GM19035 (cell line): ENCODE data around the gene DUS1L.
"Not testable (repeated sequence)": the region's sequence is repeated elsewhere in the genome, so short reads cannot be mapped to it uniquely, and the experiment has no call there.

Source experiments
- ATAC-seq: cut with Tn5 transposase; IDR thresholded peaks from one replicate; pipeline ENCODE4 v1.9.1; 2021; ENCODE audit not compliant: unreplicated experiment

Gene DUS1L

GRCh38 chr17:82045936-82046484, 19.6 kb downstream of the DUS1L start:
- no peak for ATAC-seq

DNA sequence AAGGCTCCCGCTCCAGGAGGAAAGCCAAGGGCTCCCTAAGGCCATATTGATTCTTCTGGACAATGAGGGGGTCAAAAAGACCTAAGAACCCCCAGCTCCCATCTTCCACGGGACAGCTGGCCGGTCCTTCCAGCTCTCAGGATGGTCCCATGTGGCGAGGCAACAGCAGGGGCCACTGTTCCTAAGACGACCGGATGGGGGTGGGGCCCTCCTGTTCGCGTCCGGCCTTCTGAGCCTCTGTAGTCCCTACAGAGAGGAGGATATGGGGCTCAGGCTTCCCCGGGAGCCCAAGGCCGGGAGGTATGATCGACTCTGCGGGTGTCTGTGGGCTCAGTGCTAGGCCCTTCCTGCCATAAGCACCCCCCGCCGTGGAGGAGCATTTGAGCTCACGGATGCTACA, 22.1 kb downstream of the DUS1L start:
- no peak for ATAC-seq

- no peak for ATAC-seq
Observed at GRCh38 chr17:82042649-82043048, 23.0 kb downstream of the DUS1L start.

GRCh38 chr17:82041144-82041814, 24.3 kb downstream of the DUS1L start:
- no peak for ATAC-seq

GRCh38 chr17:82039695-82040299, 25.8 kb downstream of the DUS1L start:
- no peak for ATAC-seq

DNA sequence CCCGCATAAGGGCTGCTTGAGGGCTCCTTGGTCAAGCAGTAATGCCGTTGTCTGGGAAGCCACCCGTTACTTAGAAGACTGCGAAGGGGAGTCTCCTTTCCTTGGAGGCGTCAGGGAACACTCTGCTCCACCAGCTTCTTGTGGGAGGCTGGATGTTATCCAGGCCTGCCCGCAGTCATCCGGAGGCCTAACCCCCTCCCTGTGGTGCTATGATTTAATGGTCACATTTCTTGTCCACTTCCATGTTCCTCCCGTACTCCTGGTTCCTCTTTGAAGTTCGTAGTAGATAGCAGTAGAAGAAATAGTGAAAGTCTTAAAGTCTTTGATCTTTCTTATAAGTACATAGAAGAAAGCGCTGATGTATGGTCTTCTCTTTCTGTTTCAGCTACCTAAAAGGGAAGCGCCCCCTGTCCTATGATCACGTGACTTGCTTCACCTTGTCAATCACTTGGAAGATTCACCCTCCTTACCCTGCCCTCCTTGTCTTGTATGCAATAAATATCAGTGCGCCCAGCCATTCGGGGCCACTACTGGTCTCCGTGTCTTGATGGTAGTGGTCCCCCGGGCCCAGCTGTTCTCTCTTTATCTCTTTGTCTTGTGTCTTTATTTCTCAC, 26.7 kb downstream of the DUS1L start:
- ATAC-seq: not testable (repeated sequence)

GRCh38 chr17:82037889-82038195, 27.8 kb downstream of the DUS1L start:
- no peak for ATAC-seq

- ATAC-seq: peak; percentile 87
Observed at GRCh38 chr17:82037092-82037888, 28.3 kb downstream of the DUS1L start, which contains the start of gene DCXR. Gene DCXR (minus strand): TSS chr17:82037697. CDS start chr17:82037682, 15 bp downstream.

- peak; percentile 1 for ATAC-seq
Observed at GRCh38 chr17:82036634-82037091, 28.9 kb downstream of the DUS1L start.

- no peak for ATAC-seq
Observed at GRCh38 chr17:82035956-82036633, 29.5 kb downstream of the DUS1L start.

DNA sequence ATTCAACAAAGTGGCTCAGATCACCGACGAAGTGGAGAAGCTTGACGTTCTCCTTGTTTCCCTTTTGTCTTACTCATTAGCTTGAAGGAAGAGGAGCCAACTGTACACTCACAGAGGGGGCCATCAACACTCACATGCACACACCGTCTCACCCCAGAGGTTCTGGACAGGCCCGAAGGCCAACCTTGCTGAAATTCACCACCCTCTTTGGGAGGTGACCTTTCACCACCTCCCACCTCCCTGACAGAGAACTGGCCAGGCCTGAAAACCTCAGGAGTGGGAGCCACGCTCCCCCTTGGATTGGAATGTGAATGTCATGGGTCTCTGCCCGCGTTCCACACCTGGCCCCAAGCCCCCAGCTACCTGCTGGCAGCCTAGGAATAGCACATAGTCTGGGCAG, 30.1 kb downstream of the DUS1L start:
- no peak for ATAC-seq

- no peak for ATAC-seq
Observed at GRCh38 chr17:82034371-82035011, 31.1 kb downstream of the DUS1L start.

DNA sequence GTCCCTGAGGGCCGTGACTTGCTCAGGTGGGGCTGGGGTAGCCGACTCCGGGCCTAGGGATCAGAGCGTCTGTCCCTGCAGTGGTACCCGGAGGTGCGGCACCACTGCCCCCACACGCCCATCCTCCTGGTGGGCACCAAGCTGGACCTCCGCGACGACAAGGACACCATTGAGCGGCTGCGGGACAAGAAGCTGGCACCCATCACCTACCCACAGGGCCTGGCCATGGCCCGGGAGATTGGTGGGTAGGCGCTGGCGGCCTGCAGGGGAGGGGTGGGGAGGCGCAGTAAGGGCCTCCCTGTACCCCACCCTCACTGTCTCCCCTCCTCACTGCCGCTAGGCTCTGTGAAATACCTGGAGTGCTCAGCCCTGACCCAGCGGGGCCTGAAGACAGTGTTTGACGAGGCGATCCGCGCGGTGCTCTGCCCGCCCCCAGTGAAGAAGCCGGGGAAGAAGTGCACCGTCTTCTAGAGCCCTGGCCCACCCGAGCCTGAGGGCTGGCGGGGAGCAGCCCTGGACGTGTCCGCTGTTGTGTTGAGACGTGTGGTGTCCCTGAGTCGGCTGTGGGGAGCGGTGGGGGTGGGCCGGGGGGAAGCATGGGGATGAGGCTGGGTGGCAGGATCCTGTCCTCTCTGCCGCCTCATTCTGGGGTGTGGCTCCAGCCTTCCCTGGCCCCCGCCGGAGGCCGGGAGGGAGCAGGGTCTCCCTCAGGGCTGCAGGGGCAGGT, 32.1 kb downstream of the DUS1L start:
- no peak for ATAC-seq

GRCh38 chr17:82031885-82032627, 33.5 kb downstream of the DUS1L start:
- ATAC-seq: no peak

DNA sequence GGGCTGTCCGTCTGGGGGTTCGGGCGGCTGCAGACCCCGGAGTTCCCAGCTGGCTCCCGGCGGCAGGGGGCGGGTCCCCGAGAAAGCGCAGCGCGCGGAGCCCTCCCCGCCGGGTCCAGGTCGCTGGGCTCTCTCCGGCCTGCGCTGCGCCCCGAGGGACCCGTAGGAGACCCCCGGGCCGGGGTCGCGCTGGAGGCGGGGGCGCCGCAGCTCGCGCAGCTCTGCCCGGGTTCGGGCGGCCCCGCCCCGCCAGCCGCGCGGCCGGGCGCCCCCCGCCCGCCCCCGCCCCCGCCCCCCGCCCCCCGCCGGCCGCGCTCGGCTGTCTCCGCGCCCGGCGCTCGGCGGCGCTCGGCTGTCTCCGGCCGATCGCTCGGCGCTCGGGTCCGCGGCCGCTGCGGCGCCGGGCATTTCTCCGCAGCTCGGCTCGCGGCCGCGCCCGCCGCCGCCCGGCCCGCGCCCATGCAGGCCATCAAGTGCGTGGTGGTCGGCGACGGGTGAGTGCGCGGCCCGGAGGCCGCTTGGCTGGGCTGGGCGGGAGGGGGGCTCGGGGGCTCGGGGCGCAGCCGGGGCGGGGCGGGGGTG, 34.2 kb downstream of the DUS1L start, which contains the start of gene RAC3:
TSS of gene RAC3 (plus strand) at position 376 of the 582 bp plus-strand sequence. CDS start at position 460, 84 bp downstream.
- ATAC-seq: no peak

DNA sequence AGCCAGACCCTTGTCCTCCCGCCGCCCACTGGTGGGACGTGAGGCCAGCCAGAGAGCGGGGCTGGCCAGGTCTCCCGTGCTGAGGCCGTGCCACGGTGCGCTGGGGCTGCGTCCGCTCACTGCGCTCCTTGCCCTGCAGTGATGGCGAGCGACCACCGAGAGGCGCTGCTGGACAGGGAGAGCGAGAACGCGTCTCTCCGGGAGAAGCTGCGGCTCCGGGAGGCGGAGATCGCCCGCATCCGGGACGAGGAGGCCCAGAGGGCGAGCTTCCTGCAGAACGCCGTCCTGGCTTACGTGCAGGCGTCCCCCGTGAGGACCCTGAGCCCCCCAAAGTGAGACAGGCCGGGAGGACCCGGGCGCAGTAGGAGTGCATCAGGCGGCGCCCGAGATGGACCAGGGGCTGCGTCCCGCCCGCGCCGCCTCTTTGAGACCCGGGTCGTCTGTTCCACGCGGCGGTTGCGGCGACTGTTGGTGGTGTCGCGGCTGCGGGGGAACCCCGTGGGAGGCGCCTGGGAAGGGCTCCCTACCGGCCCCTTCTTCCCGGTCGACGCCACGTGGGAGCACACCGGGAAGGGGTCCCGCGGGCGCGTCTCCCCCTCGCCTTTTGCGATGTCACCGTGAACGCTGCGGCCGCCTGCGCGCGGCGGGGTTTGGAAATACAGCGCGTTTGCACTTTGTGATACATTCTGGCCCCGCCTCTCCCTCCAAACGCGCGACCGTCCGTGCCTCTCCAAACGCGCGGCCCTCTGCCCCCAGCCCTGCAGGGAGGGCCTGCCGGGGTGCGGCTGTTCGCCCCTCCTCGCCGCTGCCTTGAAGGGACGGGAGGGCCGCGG, 34.9 kb downstream of the DUS1L start:
- ATAC-seq: no peak

DNA sequence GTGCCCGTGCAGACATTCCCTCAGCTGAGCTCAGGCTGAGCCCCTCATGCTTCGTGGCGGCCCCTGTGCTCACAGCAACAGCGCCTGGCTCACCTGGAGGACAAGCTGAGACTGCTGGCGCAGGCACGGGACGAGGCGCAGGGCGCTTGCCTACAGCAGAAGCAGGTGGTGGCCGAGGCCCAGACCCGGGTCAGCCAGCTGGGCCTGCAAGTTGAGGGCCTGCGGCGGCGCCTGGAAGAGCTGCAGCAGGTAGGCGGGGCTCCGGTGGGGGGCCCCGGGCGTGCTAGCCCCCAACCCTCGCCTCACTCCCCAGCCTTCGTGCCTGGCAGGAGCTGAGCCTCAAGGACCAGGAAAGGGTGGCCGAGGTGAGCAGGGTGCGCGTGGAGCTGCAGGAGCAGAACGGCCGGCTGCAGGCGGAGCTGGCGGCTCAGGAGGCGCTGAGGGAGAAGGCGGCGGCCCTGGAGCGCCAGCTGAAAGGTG, 35.6 kb downstream of the DUS1L start:
- no peak for ATAC-seq
